HG02623 (cell line): Measurements from ENCODE around the gene RIMBP2.
"Not testable (repeated sequence)": the region's sequence is repeated elsewhere in the genome, so short reads cannot be mapped to it uniquely, and the experiment has no call there.

Experiments used
- ATAC-seq: cut with Tn5 transposase; IDR thresholded peaks from one replicate; pipeline ENCODE4 v1.9.1; 2021; ENCODE audit warnings: moderate library complexity; ENCODE audit not compliant: unreplicated experiment

The RIMBP2 gene

DNA sequence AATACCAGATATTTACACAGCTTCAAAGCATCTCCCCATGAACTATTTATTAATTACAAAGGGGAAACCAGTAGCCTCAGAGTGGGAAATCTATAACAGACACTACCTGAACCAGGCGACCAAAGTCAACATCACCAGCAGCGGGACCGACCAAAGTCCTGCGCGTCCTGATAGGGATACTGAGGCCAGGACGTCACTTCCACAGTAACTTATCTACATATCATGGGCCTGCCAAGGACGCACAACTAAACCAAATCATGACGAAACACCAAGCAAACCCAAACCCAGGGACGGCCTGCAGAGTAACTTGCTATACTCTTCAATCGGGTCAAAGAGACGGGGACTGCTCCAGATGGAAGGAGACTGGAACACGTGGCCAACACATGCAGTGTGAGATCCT is 26.0 kb upstream of the RIMBP2 start:
- no peak for ATAC-seq

DNA sequence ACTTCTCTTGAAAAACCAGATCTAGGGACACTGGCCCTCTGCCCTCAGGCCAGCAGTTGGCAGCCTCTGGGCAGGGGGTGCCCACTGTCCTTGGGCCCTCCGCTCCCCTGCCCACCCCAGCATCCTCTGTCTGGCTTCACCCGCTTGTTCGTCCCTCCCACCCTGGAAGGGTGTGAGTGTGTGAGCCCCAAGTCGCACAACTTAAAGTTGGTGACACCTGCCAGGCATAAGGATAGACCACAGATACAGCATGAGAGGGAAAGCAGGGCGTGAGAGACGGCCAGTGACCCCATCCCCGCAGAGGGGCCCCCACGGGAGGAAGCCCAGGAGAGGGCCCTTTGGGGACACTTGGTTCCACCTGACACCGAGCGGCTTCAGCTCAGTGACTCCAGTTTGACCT is 23.5 kb upstream of the RIMBP2 start:
- no peak for ATAC-seq

GRCh38 chr12:130738403-130738802 is 22.3 kb upstream of the RIMBP2 start:
- not testable (repeated sequence) for ATAC-seq

GRCh38 chr12:130737731-130738130 is 21.6 kb upstream of the RIMBP2 start:
- ATAC-seq: no peak

GRCh38 chr12:130729344-130729743 is 13.2 kb upstream of the RIMBP2 start:
- no peak for ATAC-seq

DNA sequence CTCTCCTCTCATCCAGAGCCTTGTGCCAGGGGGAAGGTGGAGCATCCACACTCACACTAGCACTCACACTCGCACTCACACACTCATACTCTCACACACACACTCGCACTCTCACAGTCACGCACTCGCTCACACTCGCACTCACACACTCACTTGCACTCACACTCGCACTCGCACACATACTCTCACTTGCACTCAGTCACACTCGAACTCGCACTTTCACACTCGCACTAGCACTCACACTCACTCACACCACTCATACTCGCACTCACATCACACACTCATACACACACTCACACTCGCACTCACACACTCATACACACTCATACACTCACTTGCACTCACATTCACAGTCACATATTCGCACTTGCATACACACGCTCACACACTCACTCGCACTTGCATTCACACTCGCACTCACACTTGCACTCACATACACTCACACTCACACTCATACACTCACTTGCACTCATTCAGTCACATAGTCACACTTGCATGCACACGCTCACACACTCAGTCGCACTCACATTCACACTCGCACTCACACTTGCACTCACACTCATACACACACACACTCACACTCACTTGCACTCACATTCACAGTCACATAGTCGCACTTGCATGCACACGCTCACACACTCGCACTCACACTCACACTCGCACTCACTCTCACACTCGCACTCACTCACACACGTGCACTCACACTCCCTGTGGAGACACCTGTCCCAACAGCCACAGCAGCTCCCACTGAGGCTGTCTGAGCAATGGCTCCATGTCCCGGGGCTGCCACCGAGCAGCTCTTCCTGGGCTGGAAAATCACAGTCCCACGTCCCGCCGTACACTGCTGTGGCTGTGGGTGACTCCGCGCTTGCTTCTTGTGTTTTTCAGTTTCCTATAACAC is 12.3 kb upstream of the RIMBP2 start:
- no peak for ATAC-seq

DNA sequence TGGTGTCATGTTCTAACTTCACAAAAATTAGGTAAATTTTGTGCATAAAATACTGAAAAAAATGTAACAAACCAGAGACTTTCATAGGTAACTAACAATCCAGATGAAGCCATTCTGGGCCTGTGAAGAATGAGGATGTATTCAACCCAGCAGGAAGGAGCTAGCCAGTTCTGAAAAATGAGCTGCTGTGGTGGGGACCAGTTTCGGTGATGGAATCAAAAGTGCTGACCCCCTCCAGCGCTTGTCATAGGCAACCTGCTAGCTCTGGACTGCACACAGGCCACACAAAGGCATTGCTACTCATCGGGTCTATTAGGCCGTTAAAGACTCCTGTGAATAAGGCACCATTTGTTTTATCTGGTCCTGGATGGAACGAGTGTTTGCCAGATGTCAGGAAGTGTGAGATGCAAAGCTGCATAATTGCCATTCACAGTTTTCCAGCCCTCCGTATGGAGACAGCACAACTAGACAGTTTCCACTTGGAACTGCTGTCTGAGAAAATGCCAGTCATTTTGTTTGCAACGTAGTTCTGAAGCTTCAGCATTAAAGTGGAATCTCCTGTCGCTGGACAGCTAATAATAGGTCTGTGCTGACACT is 3.3 kb upstream of the RIMBP2 start:
- no peak for ATAC-seq

GRCh38 chr12:130717752-130718151 is 1.7 kb upstream of the RIMBP2 start:
- no peak for ATAC-seq

DNA sequence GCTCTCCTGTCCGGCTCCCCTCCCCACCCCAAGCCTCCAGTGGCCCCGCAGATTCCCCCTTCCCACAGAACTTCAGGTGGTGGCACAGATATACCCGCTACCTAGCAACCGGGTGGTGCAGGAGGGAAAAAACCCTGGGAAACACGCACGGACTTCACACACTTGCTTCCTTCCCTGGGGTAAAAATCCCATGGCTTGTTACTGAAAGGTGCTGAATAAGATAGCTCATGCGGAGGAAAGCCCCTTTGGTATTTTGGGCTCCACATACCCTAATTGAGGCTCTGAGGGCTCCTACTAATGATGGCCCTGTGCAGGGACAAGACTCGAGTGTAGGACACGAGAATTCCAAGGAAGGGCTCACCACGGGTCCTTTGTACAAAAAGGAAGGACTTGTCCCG is 869 bp upstream of the RIMBP2 start:
- ATAC-seq: no peak

DNA sequence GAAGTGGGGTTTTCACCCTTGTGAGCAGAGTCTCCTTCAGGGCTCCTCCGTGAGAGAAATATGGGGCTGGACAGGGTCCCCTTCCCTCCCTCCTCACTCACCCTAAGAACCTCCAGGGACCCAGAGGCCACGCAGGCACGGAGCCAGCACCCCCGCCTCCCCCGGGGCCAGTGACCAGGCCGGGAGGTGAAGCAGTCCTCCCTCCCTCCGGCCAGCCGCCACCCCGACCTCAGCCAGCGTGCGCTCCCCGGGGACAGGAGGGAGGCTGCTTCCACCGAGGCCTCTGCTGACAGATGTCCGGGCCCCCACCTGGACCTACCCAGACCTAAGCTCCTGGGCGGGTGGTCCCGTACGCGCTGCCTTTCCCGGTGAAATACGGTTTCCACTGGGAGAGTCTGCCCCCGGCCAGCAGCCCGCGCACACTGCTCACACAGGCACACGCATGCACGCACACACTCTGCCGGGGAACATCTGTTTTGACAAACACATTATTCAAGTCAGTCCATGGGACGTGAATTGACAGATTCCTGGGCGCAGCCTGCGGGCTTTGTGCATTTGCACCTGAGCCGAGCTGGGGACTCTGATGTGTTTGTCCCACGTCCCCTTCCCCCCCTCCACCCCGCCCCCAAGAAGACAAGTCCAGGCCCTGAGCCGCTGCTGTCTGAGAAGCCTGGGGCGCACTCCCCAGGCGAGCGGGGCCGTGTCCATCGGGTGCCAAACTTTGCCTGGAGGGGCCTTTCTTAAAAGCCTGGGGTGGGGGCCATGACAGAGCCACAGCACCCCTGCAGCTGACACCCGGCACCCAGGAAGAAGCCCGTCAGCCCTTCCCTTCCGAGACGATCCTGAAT is 725 bp downstream of the RIMBP2 start:
- no peak for ATAC-seq

GRCh38 chr12:130714591-130715149 is 1.4 kb downstream of the RIMBP2 start:
- no peak for ATAC-seq

- ATAC-seq: no peak
Observed at GRCh38 chr12:130714091-130714590, 2.0 kb downstream of the RIMBP2 start.

DNA sequence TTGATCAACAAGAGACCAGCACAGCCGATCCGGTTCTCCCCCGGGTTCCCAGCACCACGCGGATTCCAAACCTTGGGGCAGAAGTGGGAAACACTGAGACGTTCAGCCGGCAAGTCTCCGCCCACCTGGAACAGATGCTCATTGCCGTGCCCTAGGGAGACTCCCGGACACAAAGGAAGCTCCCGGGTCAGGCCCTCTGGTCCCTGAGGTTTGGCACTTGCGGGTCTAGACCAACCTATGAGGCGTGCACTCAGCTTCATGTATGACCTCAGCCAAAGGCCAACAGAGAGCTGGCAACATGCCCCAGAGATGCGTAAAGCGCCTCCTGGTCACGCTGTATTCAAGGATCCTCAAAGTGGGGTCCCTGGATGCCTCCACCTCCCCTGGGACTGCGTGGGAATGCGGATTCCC is 2.5 kb downstream of the RIMBP2 start:
- no peak for ATAC-seq

- ATAC-seq: no peak
Observed at GRCh38 chr12:130712346-130713065, 3.6 kb downstream of the RIMBP2 start.

DNA sequence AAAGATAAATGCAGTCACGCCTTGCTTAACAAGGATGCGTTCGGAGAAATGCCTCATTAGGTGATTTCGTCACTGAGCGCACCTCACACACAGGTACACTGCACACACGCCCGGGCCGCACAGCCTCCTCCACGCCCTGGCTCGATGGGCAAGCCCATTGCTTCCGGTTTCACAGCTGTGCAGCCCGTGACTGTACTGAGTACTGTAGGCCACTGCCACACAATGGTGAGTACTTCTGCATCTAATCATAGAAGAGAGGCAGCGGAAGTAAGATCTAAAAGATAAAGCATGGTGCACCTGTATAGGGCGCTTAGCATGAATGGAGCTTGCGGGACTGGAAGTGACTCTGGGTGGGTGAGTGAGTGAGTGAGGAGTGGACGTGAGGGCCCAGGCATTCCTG is 4.3 kb downstream of the RIMBP2 start:
- no peak for ATAC-seq

DNA sequence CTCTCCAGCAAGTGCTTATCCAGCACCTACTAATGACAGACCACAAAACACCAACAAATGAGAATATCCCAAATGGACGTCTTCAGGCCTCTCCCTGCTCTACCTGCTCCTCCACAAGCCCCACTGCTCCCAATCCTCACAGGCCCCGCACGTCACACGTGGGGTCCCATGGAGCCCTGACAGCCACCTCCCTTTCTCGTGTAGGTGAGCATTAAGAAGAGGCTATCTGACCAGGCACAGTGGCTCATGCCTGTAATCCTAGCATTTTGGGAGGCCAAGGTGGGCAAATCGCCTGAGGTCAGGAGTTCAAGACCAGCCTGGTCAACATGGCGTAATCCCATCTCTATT is 5.4 kb downstream of the RIMBP2 start:
- no peak for ATAC-seq

DNA sequence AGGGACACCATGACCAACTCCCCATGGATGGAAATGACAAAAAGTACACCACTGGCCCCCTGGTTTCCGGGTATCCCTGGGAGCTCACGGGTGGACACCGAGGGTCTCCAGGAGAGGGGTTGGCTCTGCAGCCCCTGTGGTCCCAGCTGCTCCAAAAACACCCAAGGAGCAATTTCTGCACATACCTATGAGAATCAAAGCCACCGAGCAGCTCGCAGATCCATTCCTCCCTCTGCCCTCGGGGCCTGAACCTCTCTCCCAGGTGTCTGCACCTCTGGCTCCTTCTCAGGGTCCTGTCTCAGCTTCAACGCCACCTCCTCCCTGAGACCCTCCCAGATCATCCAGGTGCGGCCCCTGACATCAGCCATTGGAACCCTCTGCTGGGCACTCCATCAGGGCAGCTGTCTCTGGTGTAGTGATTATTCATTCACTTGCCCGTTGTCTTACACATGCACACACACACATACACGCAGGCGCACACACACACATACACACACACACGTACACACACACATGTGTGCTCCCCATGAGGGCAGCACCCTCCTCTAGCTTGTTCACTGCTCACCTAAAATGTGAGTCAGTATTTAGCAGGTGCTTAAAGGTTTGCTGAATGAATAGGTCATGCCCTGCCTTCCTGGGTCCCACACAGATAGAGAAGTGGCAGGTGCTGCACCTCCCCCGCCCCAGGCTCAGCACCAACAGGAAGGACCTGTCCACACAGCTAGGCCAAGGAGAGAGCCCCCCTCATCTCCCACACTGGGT is 5.9 kb downstream of the RIMBP2 start:
- ATAC-seq: no peak

- ATAC-seq: no peak
Observed at GRCh38 chr12:130709151-130709970, 6.7 kb downstream of the RIMBP2 start.

GRCh38 chr12:130708648-130709047 is 7.5 kb downstream of the RIMBP2 start:
- ATAC-seq: no peak
